Kidney (tissue), 14 donors: ENCODE measurements around the gene LDLRAP1. TPM values are rescaled to one million over a fixed set of nuclear protein-coding genes. Genes with fewer than 3 reads are reported as not detected.

Experiments
- DNase-seq, 5 donors: peaks; one replicate each; pipeline ENCODE4 v3.0.0-alpha.2; 2013 to 2020
- FAIRE-seq: peaks from 2 replicates; lab custom pipeline; 2012; peaks lifted over from hg19 to GRCh38; lab: Jason Lieb, UNC
- H3K27ac ChIP-seq, 2 donors: one replicate each; pipeline ENCODE4 v1.7.0; 2013; ENCODE audit warnings: low read depth in 2 of 2, low read length in 2 of 2, inconsistent platforms in 1 of 2
- H3K27me3 ChIP-seq: one replicate; pipeline ENCODE4 v1.7.1; 2013; ENCODE audit warnings: low read length, inconsistent platforms; ENCODE audit not compliant: control insufficient read depth, insufficient read depth
- H3K36me3 ChIP-seq, 3 donors: one replicate each; pipeline versions ENCODE4 v1.7.0 to v1.7.1; 2013; ENCODE audit warnings: low read length in 3 of 3, control low read depth in 1 of 3, inconsistent platforms in 1 of 3; ENCODE audit not compliant: insufficient read depth in 3 of 3, control insufficient read depth in 2 of 3
- H3K4me1 ChIP-seq, 3 donors: one replicate each; pipeline versions ENCODE4 v1.7.0 to v1.7.1; 2013; ENCODE audit warnings: low read length in 3 of 3, inconsistent platforms in 1 of 3, low read depth in 1 of 3; ENCODE audit not compliant: control insufficient read depth in 2 of 3, insufficient read depth in 2 of 3
- H3K4me3 ChIP-seq, 3 donors: one replicate each; pipeline versions ENCODE4 v1.7.0 to v1.8.1; 2013; ENCODE audit warnings: low read length in 3 of 3, control low read depth in 1 of 3, inconsistent platforms in 1 of 3
- H3K9ac ChIP-seq, 3 donors: one replicate each; pipeline versions ENCODE4 v1.7.0 to v1.7.1; 2013; ENCODE audit warnings: low read length in 3 of 3, control low read depth in 1 of 3, inconsistent platforms in 1 of 3
- H3K9me3 ChIP-seq, 3 donors: one replicate each; pipeline versions ENCODE4 v1.7.0 to v1.7.1; 2013; ENCODE audit warnings: low read length in 3 of 3, control low read depth in 1 of 3, inconsistent platforms in 1 of 3; ENCODE audit not compliant: control insufficient read depth in 2 of 3, insufficient read depth in 1 of 3
- intact Hi-C: fragments of 100-400 bp; cut with DNase I; formaldehyde crosslinking; loops from one replicate; pipeline ENCODE4 v1.11.1; 2022
- polyA plus RNA-seq: library from polyadenylated mRNA; stranded (reverse); fragments of 350-450 nt; fragmentation: Illumina TruSeq; extraction: RNeasy Lipid Tissue Mini Kit (QIAGEN cat#74804); gene quantifications from one replicate; pipeline ENCODE4 v1.2.3, GENCODE V29; 2014; ENCODE audit warnings: low read depth, low replicate concordance; ENCODE audit not compliant: insufficient read depth
- total RNA-seq: library from RNA; stranded (reverse); fragmentation: NEBNext Ultra II Directional; extraction: Animal tissue kit (Norgen Biotek cat#: 25700); gene quantifications from one replicate; pipeline ENCODE4 v1.2.1, GENCODE V29; 2021
- TF ChIP-seq, protein P1 (sequence below): IDR thresholded peaks from 3 replicates; pipeline ENCODE4 v1.5.1; 2012; ENCODE audit warnings: mild to moderate bottlenecking, moderate library complexity, borderline replicate concordance; ENCODE audit not compliant: insufficient read depth; ENCODE audit errors: extremely low read depth
- donor health status: control.
- donor health status: control.
- donor health status: control.
- donor health status: control.
- donor health status: control.
- donor health status: DM: yes; HTN: yes; CAD: no.
- donor health status: Normal renal cell carcinoma (clear cell type).

LDLRAP1 gene
- total and polyA plus RNA-seq, 2 donors from 2014 or later, result 14.4 to 26.2 TPM

DNA sequence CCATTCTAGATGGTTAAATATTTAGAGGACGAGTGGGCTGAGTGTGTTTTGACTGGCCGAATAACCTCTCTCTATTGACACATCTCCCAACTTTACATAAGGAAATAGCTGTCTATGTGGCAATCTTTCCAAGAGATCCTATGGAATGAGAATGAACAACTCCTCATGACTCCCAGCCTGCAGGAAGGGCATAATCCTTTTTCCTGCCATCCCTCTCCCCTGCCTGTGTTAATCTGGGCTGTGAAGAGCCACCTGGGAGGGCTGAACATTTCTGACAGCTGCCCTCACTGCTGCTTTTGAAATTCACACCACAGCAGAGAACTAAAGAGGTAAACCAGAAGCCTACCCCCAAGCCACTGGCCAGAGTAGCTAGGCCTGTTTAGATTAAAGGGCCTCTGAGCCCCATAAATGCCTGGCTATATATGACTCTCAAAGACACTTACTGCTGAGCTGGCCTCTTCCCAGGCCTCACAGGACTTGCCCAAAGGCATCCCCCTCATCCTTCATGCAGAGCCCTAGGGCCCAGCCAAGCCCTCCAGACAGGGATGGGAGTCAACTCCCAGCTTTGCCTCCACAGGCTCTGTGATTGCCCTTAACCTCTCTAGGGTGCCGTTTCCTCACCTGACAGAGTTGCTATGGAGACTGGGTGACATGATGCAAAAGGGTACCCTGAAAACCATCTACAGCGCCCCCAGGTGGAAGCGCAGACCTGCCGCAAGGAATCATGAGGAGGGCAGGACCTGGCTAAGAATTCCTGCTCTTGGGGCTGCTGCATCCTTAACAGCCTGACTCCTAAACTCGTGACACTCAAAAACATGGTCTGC is 42.0 kb upstream of the LDLRAP1 start:
- Histone ChIP-seq H3K9me3 (no peaks in the 10 kb centered on the region), H3K27ac (no peak overlapping the region), H3K4me3 (no peak overlapping the region), H3K27me3 (no peaks in the 10 kb centered on the region), H3K4me1 (peaks cover 0 to 3% (median 0%) of the 10 kb centered on the region in 3 donors), H3K9ac (no peak overlapping the region), H3K36me3 (peaks cover 3 to 13% (median 5%) of the 10 kb centered on the region in 3 donors)
- TF ChIP-seq, protein P1, sequence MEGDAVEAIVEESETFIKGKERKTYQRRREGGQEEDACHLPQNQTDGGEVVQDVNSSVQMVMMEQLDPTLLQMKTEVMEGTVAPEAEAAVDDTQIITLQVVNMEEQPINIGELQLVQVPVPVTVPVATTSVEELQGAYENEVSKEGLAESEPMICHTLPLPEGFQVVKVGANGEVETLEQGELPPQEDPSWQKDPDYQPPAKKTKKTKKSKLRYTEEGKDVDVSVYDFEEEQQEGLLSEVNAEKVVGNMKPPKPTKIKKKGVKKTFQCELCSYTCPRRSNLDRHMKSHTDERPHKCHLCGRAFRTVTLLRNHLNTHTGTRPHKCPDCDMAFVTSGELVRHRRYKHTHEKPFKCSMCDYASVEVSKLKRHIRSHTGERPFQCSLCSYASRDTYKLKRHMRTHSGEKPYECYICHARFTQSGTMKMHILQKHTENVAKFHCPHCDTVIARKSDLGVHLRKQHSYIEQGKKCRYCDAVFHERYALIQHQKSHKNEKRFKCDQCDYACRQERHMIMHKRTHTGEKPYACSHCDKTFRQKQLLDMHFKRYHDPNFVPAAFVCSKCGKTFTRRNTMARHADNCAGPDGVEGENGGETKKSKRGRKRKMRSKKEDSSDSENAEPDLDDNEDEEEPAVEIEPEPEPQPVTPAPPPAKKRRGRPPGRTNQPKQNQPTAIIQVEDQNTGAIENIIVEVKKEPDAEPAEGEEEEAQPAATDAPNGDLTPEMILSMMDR, result no peak
- FAIRE-seq (no peak), DNase-seq (no peak)
- intact Hi-C loops, result no loop called here

DNA sequence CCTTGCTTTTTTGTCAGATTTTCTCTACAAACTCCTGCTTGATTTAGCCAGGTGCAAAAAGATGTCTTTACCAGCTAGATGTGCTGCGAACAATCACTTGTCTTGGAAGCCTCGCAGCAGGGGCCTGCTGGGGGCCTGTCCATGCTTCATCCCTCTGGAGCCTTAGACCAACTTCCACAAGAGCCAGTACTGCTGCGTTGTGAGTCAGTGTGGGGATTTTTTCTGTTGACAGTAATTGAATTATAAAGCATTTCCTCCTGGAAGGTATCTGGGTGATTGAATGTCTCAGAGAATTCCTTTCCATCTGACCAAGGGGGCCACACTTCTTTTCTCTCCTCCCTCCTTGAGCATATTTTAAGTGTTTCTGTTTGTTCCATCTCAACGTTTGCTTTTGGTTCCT is 40.4 kb upstream of the LDLRAP1 start:
- DNase-seq, result no peak
- Histone ChIP-seq H3K4me1 (peaks cover 0 to 3% (median 0%) of the 10 kb centered on the region in 3 donors), H3K36me3 (peaks cover 0 to 8% (median 3%) of the 10 kb centered on the region in 3 donors), H3K4me3 (no peak overlapping the region), H3K27ac (no peak overlapping the region), H3K27me3 (no peaks in the 10 kb centered on the region), H3K9ac (no peak overlapping the region), H3K9me3 (no peaks in the 10 kb centered on the region)
- intact Hi-C loops, result no loop called here
- FAIRE-seq, result no peak
- TF ChIP-seq, protein P1, result no peak

DNA sequence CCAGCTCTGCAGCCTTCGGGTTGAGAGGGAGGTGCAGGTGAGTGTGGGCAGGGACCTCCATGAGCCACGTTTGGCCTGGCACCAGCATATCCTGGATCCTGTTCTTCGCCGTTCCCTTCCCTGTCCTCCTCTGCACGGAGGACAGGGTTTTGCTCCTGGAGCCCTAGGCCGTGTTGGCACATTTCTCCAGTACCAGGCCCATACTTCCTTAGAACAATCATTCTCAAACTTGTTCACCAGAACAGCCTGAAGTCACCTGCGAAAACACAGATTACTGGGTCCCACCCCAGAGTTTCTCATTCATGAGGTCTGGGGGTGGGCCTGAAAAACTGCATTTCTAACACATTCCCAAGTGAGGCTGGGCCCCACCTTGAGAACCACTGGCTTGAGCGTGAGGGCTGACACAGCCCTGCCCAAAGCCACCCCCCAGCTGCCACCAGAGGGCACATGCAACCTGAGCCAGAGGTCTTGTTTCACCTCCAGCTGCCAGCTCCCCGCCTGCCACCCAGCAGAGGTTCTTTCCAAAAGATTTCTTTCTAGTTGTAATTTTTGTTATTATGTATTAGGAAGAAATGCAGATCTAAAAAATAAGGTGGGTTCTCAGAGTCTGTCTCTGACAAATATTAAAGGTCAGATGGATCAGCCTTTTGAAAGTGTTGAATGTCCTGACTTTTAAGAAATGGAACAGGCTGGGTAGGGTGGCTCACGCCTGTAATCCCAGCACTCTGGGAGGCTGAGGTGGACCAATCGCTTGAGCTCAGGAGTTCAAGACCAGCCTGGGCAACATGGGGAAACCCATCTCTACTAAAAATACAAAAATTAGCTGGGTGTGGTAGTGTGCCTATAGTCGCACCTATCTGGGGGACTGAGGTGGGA is 39.6 kb upstream of the LDLRAP1 start:
- no peaks in the 10 kb centered on the region for H3K9me3 ChIP-seq
- no peak overlapping the region for H3K4me3 ChIP-seq
- H3K9ac ChIP-seq, result no peak overlapping the region
- no peak overlapping the region for H3K27ac ChIP-seq
- no peaks in the 10 kb centered on the region for H3K27me3 ChIP-seq
- DNase-seq, result peak; percentile 49 to 87 (median 65)
- H3K4me1 ChIP-seq, result peaks cover 0 to 3% (median 0%) of the 10 kb centered on the region in 3 donors
- intact Hi-C loops, result no loop called here
- no peaks in the 10 kb centered on the region for H3K36me3 ChIP-seq
- TF ChIP-seq, protein P1, result peak; percentile 52
- no peak for FAIRE-seq
